H9 (cell line): Measurements from ENCODE around the gene GALNT9. TPM values are rescaled to one million over a fixed set of nuclear protein-coding genes. Genes with fewer than 3 reads are reported as not detected.
A peak's percentile ranks its signal among the peaks of the same experiment; 100 is the strongest.

Experiments
- DNase-seq: peaks from one replicate; pipeline ENCODE4 v3.0.0-alpha.2; 2017
- H2AFZ ChIP-seq: one replicate; pipeline ENCODE4 v1.6.1; 2013; ENCODE audit warnings: mild to moderate bottlenecking, low read length, control low read depth, moderate library complexity
- H2AK5ac ChIP-seq: 2 replicates; pipeline ENCODE4 v1.6.1; 2013; ENCODE audit warnings: low read length, control low read depth, mixed read lengths; ENCODE audit not compliant: insufficient read length
- H2BK120ac ChIP-seq: one replicate; pipeline ENCODE4 v1.6.1; 2013; ENCODE audit warnings: low read depth, mild to moderate bottlenecking, low read length, control low read depth, inconsistent platforms; ENCODE audit not compliant: poor library complexity, severe bottlenecking
- H2BK12ac ChIP-seq: 2 replicates; pipeline ENCODE4 v1.6.1; 2013; ENCODE audit warnings: low read length, control low read depth, mixed read lengths, low read depth; ENCODE audit not compliant: insufficient read length
- H2BK15ac ChIP-seq: 2 replicates; pipeline ENCODE4 v1.6.1; 2013; ENCODE audit warnings: low read depth, low read length, control low read depth
- H2BK20ac ChIP-seq: one replicate; pipeline ENCODE4 v1.6.1; 2013; ENCODE audit warnings: low read depth, mild to moderate bottlenecking, low read length, control low read depth, inconsistent platforms; ENCODE audit not compliant: poor library complexity, severe bottlenecking
- H2BK5ac ChIP-seq: 2 replicates; pipeline ENCODE4 v1.6.1; 2013; ENCODE audit warnings: low read length, control low read depth, mixed read lengths; ENCODE audit not compliant: insufficient read length
- H3K14ac ChIP-seq: 2 replicates; pipeline ENCODE4 v1.6.1; 2013; ENCODE audit warnings: low read length, control low read depth; ENCODE audit not compliant: insufficient read depth
- H3K18ac ChIP-seq: 2 replicates; pipeline ENCODE4 v1.6.1; 2013; ENCODE audit warnings: low read depth, mild to moderate bottlenecking, mixed read lengths, low read length, control low read depth; ENCODE audit not compliant: insufficient read length
- H3K23ac ChIP-seq: 2 replicates; pipeline ENCODE4 v1.6.1; 2013; ENCODE audit warnings: low read length, control low read depth, mixed read lengths, low read depth; ENCODE audit not compliant: insufficient read length
- H3K23me2 ChIP-seq: 2 replicates; pipeline ENCODE4 v1.6.1; 2013; ENCODE audit warnings: low read depth, mild to moderate bottlenecking, mixed read lengths, low read length, control low read depth; ENCODE audit not compliant: insufficient read length, poor library complexity, severe bottlenecking
- H3K27ac ChIP-seq: 2 replicates; pipeline ENCODE4 v1.5.1; 2013; ENCODE audit warnings: low read length, control low read depth, mixed read lengths, low read depth; ENCODE audit not compliant: insufficient read length
- H3K27me3 ChIP-seq: 2 replicates; pipeline ENCODE4 v1.6.1; 2013; ENCODE audit warnings: low read length, control low read depth, inconsistent platforms; ENCODE audit not compliant: insufficient read depth
- H3K4ac ChIP-seq: 2 replicates; pipeline ENCODE4 v1.6.1; 2013; ENCODE audit warnings: low read depth, mild to moderate bottlenecking, control low read depth, inconsistent platforms, low read length, moderate library complexity
- H3K4me1 ChIP-seq: 2 replicates; pipeline ENCODE4 v1.6.1; 2013; ENCODE audit warnings: low read length, control low read depth, inconsistent platforms; ENCODE audit not compliant: insufficient read depth
- H3K4me2 ChIP-seq: 2 replicates; pipeline ENCODE4 v1.6.1; 2013; ENCODE audit warnings: low read length, control low read depth, mixed read lengths; ENCODE audit not compliant: insufficient read length, insufficient read depth
- H3K56ac ChIP-seq: 2 replicates; pipeline ENCODE4 v1.6.1; 2013; ENCODE audit warnings: low read depth, mild to moderate bottlenecking, mixed read lengths, low read length, control low read depth; ENCODE audit not compliant: insufficient read length
- H3K79me1 ChIP-seq: 2 replicates; pipeline ENCODE4 v1.6.1; 2013; ENCODE audit warnings: low read depth, mild to moderate bottlenecking, moderate library complexity, low read length, control low read depth, inconsistent platforms; ENCODE audit not compliant: insufficient read depth, poor library complexity, severe bottlenecking
- H3K79me2 ChIP-seq: 2 replicates; pipeline ENCODE4 v1.6.1; 2013; ENCODE audit warnings: low read length, control low read depth, inconsistent platforms; ENCODE audit not compliant: insufficient read depth
- H3K9ac ChIP-seq: 2 replicates; pipeline ENCODE4 v1.6.1; 2013; ENCODE audit warnings: low read length, control low read depth, mixed read lengths; ENCODE audit not compliant: insufficient read length; ENCODE audit errors: extremely low read depth
- H3K9me3 ChIP-seq: one replicate; pipeline ENCODE4 v1.6.1; 2013; ENCODE audit warnings: low read depth, low read length, inconsistent platforms; ENCODE audit not compliant: control insufficient read depth
- H3T11ph ChIP-seq: one replicate; pipeline ENCODE4 v1.6.1; 2013; ENCODE audit warnings: mild to moderate bottlenecking, low read length, control low read depth, inconsistent platforms
- H4K20me1 ChIP-seq: one replicate; pipeline ENCODE4 v1.6.1; 2013; ENCODE audit not compliant: control insufficient read depth, insufficient read length, insufficient read depth
- H4K5ac ChIP-seq: 2 replicates; pipeline ENCODE4 v1.6.1; 2013; ENCODE audit warnings: low read depth, mild to moderate bottlenecking, mixed read lengths, low read length, control low read depth; ENCODE audit not compliant: insufficient read length
- H4K8ac ChIP-seq: replicated peaks from 2 replicates; pipeline ENCODE4 v1.6.1; 2013; ENCODE audit warnings: low read length, control low read depth, mixed read lengths, low read depth; ENCODE audit not compliant: insufficient read length
- H4K91ac ChIP-seq: 2 replicates; pipeline ENCODE4 v1.6.1; 2013; ENCODE audit warnings: low read depth, mild to moderate bottlenecking, moderate library complexity, mixed read lengths, low read length, control low read depth; ENCODE audit not compliant: insufficient read length
- H3K27ac Mint-ChIP-seq, 3 experiments: 2 replicates in 2 of 3; 3 replicates in 1 of 3; pipeline ENCODE4 v1.8.0; 2020 to 2021; ENCODE audit warnings: mixed read lengths in 3 of 3, mild to moderate bottlenecking in 1 of 3, moderate library complexity in 1 of 3
- H3K27me3 Mint-ChIP-seq: 2 replicates; pipeline ENCODE4 v1.8.0; 2021; ENCODE audit warnings: low read depth, mild to moderate bottlenecking, moderate library complexity, mixed read lengths
- H3K36me3 Mint-ChIP-seq, 3 experiments: 2 replicates in 2 of 3; 3 replicates in 1 of 3; pipeline ENCODE4 v1.8.0; 2020 to 2021; ENCODE audit warnings: low read depth in 3 of 3, mixed read lengths in 3 of 3; ENCODE audit not compliant: insufficient read depth in 1 of 3
- H3K4me1 Mint-ChIP-seq, 2 experiments: 2 replicates each; pipeline ENCODE4 v1.8.0; 2020; ENCODE audit warnings: mixed read lengths in 2 of 2
- H3K4me3 Mint-ChIP-seq, 2 experiments: 2 replicates in 1 of 2; 3 replicates in 1 of 2; pipeline ENCODE4 v1.8.0; 2020 to 2021; ENCODE audit warnings: mild to moderate bottlenecking in 2 of 2, mixed read lengths in 2 of 2, moderate library complexity in 1 of 2
- H3K9me3 Mint-ChIP-seq, 2 experiments: 2 replicates in 1 of 2; 3 replicates in 1 of 2; pipeline ENCODE4 v1.8.0; 2020; ENCODE audit warnings: mild to moderate bottlenecking in 2 of 2, mixed read lengths in 2 of 2, moderate library complexity in 1 of 2
- WGBS: extraction: QIAGEN DNeasy Blood & Tissue Kit; methylation state at CpG from one replicate; pipeline ENCODE4 v1.1.7; 2013; ENCODE audit warnings: missing lambda C conversion rate, low lambda C conversion rate, mixed read lengths; ENCODE audit not compliant: insufficient read length; ENCODE audit errors: extremely low coverage; 5-methylcytosine and 5-hydroxymethylcytosine counted together
- total RNA-seq: library from RNA; stranded (reverse); gene quantifications from 2 replicates; pipeline ENCODE4 v1.2.1, GENCODE V29; 2021
- TF ChIP-seq, protein P1 (sequence below): fragments of 200-600 bp; sonication (generic); conservative IDR thresholded peaks from 3 replicates; pipeline ENCODE4 v1.8.0; 2021; ENCODE audit warnings: antibody characterized with exemption, mild to moderate bottlenecking

The GALNT9 gene
- total RNA-seq, 1 experiment from 2014 or later: 0.35 TPM

DNA sequence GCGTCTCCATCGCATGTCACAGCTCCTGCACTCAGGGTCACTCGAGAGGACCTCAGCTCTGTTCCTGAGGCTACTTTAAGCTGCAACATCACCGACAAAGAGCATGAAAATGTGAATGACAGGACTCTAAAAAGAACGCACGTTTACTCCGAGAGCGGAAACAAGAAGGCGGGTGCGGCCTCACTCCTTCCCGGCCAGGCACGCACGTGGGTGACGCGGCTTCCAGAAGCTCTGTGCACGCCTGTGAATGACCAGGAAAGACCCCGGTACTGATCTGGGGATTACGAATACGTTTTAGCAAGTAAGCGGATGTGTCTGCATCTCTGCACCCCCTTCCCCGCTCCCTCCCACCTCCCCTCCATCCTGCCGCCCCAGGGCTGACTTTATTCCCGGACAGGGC is 15.2 kb upstream of the GALNT9 start:
- Mint-ChIP-seq H3K4me1 (peaks cover 3 to 19% of the 10 kb centered on the region in 2 experiments), H3K27ac (peak overlapping the region in 1 of 3 experiments; percentile 71; a peak in 2 of 7 replicates), H3K36me3 (no peaks in the 10 kb centered on the region), H3K4me3 (no peak overlapping the region; a peak in 1 of 5 replicates), H3K27me3 (peaks cover 68% of the 10 kb centered on the region), H3K9me3 (peaks cover 0 to 4% of the 10 kb centered on the region in 2 experiments; a peak in 1 of 5 replicates)
- DNase-seq: no peak
- Histone ChIP-seq H2AK5ac (no peak overlapping the region), H2BK5ac (no peak overlapping the region), H4K91ac (no peak overlapping the region), H3K4ac (no peak overlapping the region), H3K14ac (no peak overlapping the region), H2BK12ac (no peak overlapping the region), H3K56ac (no peak overlapping the region), H3K4me2 (no peak overlapping the region), H3K18ac (no peak overlapping the region), H2AFZ (no peak overlapping the region), H3K79me1 (no peaks in the 10 kb centered on the region), H3K27ac (no peak overlapping the region), H3T11ph (no peak overlapping the region), H3K79me2 (no peaks in the 10 kb centered on the region), H4K8ac (no peak overlapping the region), H2BK20ac (no peak overlapping the region), H4K5ac (no peak overlapping the region), H3K23ac (no peak overlapping the region), H3K9ac (no peak overlapping the region), H3K4me1 (no peaks in the 10 kb centered on the region), H2BK120ac (no peak overlapping the region), H3K27me3 (peaks cover 2% of the 10 kb centered on the region; the same call in 1 of the 2 replicates), H2BK15ac (no peak overlapping the region), H3K23me2 (no peaks in the 10 kb centered on the region), H4K20me1 (no peaks in the 10 kb centered on the region), H3K9me3 (no peaks in the 10 kb centered on the region)
- TF ChIP-seq, protein P1, sequence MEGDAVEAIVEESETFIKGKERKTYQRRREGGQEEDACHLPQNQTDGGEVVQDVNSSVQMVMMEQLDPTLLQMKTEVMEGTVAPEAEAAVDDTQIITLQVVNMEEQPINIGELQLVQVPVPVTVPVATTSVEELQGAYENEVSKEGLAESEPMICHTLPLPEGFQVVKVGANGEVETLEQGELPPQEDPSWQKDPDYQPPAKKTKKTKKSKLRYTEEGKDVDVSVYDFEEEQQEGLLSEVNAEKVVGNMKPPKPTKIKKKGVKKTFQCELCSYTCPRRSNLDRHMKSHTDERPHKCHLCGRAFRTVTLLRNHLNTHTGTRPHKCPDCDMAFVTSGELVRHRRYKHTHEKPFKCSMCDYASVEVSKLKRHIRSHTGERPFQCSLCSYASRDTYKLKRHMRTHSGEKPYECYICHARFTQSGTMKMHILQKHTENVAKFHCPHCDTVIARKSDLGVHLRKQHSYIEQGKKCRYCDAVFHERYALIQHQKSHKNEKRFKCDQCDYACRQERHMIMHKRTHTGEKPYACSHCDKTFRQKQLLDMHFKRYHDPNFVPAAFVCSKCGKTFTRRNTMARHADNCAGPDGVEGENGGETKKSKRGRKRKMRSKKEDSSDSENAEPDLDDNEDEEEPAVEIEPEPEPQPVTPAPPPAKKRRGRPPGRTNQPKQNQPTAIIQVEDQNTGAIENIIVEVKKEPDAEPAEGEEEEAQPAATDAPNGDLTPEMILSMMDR: no peak
- no CpG with 5 or more reads among the region's 23 CpGs for WGBS
